HCT116 (cell line): Measurements from ENCODE around the gene SYNGR3. TPM values are rescaled to one million over a fixed set of nuclear protein-coding genes. Genes with fewer than 3 reads are reported as not detected.
A peak's percentile ranks its signal among the peaks of the same experiment; 100 is the strongest.

ENCODE experiments used
- ATAC-seq: fragments of 200-7000 bp; cut with Tn5 transposase; 2 replicates; pipeline ENCODE4 v1.9.1; 2020; ENCODE audit warnings: mild to moderate bottlenecking, moderate library complexity
- BruUV-seq: library from RNA; stranded (reverse); fragments of 400-500 nt; replicated peaks from 2 replicates; lab custom pipeline; 2021; lab: Mats Ljungman, UMichigan
- CTCF ChIA-PET: fragments of 300-600 bp; sonication (Branson Sonifier 250); formaldehyde crosslinking; loops from one replicate; lab custom pipeline; 2021; ENCODE audit warnings: antibody characterized with exemption; lab: Charles Lee
- POLR2A ChIA-PET: fragments of 300-600, 350-600 bp; sonication (Branson Sonifier 250); formaldehyde crosslinking; loops from one replicate; lab custom pipeline; 2021; ENCODE audit warnings: antibody characterized with exemption; lab: Charles Lee
- RAD21 ChIA-PET, 2 experiments: fragments of 300-600 bp; sonication (Branson Sonifier 250); formaldehyde crosslinking; loops; one replicate each; lab custom pipeline; 2023; ENCODE audit warnings: low total read pairs in 2 of 2; ENCODE audit not compliant: uncharacterized antibody in 2 of 2, unreplicated experiment in 2 of 2, low non-redundant PET in 1 of 2; lab: Charles Lee
- DNase-seq: peaks from one replicate; pipeline ENCODE4 v3.0.0-alpha.2; 2010; ENCODE audit warnings: low read depth, low spot score
- H2AFZ ChIP-seq: fragments of 200-600 bp; shearing (Covaris generic), sonication (generic); 2 replicates; pipeline ENCODE4 v1.6.1; 2017; ENCODE audit warnings: low read depth, mixed run types, mixed read lengths, antibody characterized with exemption, low read length; ENCODE audit not compliant: poor library complexity, severe bottlenecking
- H3K27ac ChIP-seq: 2 replicates; pipeline ENCODE4 v1.5.1; 2012; ENCODE audit warnings: low read depth, low read length
- H3K27me3 ChIP-seq: fragments of 200-600 bp; sonication (generic); 2 replicates; pipeline ENCODE4 v1.6.1; 2016; ENCODE audit warnings: mixed run types, low read length, mixed read lengths; ENCODE audit not compliant: insufficient read depth
- H3K36me3 ChIP-seq, 2 experiments: fragments of 200-500 bp in 1 of 2; fragments of 200-600 bp in 1 of 2; sonication (Bioruptor generic) in 1 of 2; sonication (generic) in 1 of 2; 2 replicates each; pipeline versions ENCODE4 v1.5.1 to v1.6.1; 2014 to 2016; ENCODE audit warnings: low read length in 2 of 2, inconsistent platforms in 1 of 2, mixed read lengths in 1 of 2, mixed run types in 1 of 2; ENCODE audit not compliant: insufficient read depth in 2 of 2, control insufficient read depth in 1 of 2
- H3K4me1 ChIP-seq, 2 experiments: fragments of 200-600 bp in 1 of 2; sonication (generic) in 1 of 2; 2 replicates each; pipeline versions ENCODE4 v1.5.1 to v1.6.1; 2012 to 2017; ENCODE audit warnings: low read length in 2 of 2, inconsistent platforms in 1 of 2, mild to moderate bottlenecking in 1 of 2, mixed read lengths in 1 of 2, mixed run types in 1 of 2, moderate library complexity in 1 of 2; ENCODE audit not compliant: insufficient read depth in 2 of 2, control insufficient read depth in 1 of 2
- H3K4me2 ChIP-seq: fragments of 200-600 bp; sonication (generic); 2 replicates; pipeline ENCODE4 v1.6.1; 2017; ENCODE audit warnings: mixed run types, low read length, mixed read lengths
- H3K4me3 ChIP-seq, 2 experiments: fragments of 200-600 bp in 1 of 2; sonication (generic) in 1 of 2; replicated peaks in 1 of 2; 2 replicates each; pipeline ENCODE4 v1.5.1; 2011 to 2016; ENCODE audit warnings: low read length in 2 of 2, control low read depth in 1 of 2, low read depth in 1 of 2, mild to moderate bottlenecking in 1 of 2, mixed read lengths in 1 of 2, mixed run types in 1 of 2
- H3K79me2 ChIP-seq: fragments of 200-600 bp; sonication (generic); 2 replicates; pipeline ENCODE4 v1.6.1; 2017; ENCODE audit warnings: mild to moderate bottlenecking, mixed run types, low read length, moderate library complexity, mixed read lengths; ENCODE audit not compliant: insufficient read depth
- H3K9ac ChIP-seq: fragments of 200-600 bp; sonication (generic); 2 replicates; pipeline ENCODE4 v1.6.1; 2016; ENCODE audit warnings: low read length, mixed read lengths
- H3K9me2 ChIP-seq: fragments of 200-600 bp; sonication (generic), shearing (Covaris generic); 2 replicates; pipeline ENCODE4 v1.6.1; 2017; ENCODE audit warnings: mixed run types, mild to moderate bottlenecking, moderate library complexity; ENCODE audit not compliant: insufficient read depth
- H3K9me3 ChIP-seq, 2 experiments: fragments of 200-500 bp in 1 of 2; fragments of 200-600 bp in 1 of 2; sonication (Bioruptor generic) in 1 of 2; sonication (generic) in 1 of 2; 2 replicates each; pipeline ENCODE4 v1.6.1; 2014 to 2017; ENCODE audit warnings: low read length in 2 of 2, mixed read lengths in 2 of 2, inconsistent platforms in 1 of 2, low read depth in 1 of 2, mild to moderate bottlenecking in 1 of 2, mixed run types in 1 of 2, moderate library complexity in 1 of 2; ENCODE audit not compliant: control insufficient read depth in 1 of 2, insufficient read depth in 1 of 2
- H4K20me1 ChIP-seq: fragments of 200-600 bp; sonication (generic), shearing (Covaris generic); 2 replicates; pipeline ENCODE4 v1.6.1; 2017; ENCODE audit warnings: mixed run types, mild to moderate bottlenecking, moderate library complexity; ENCODE audit not compliant: insufficient read depth
- CBX3 ChIP-seq: IDR thresholded peaks from 2 replicates; pipeline ENCODE4 v1.6.1; 2012; ENCODE audit warnings: low read depth
- ELF1 ChIP-seq: IDR thresholded peaks from 2 replicates; pipeline ENCODE4 v1.6.1; 2012; ENCODE audit warnings: low read depth, borderline replicate concordance
- JUND ChIP-seq: IDR thresholded peaks from 2 replicates; pipeline ENCODE4 v1.6.1; 2012
- POLR2AphosphoS5 ChIP-seq: IDR thresholded peaks from 2 replicates; pipeline ENCODE4 v1.6.1; 2011; ENCODE audit warnings: mild to moderate bottlenecking, low read depth, low read length, moderate library complexity
- SRF ChIP-seq: IDR thresholded peaks from 2 replicates; pipeline ENCODE4 v1.6.1; 2012; ENCODE audit warnings: low read depth
- TCF7L2 ChIP-seq: IDR thresholded peaks from 2 replicates; pipeline ENCODE4 v1.7.0; 2011; ENCODE audit warnings: borderline replicate concordance, inconsistent platforms; ENCODE audit not compliant: insufficient read depth, insufficient read length; ENCODE audit errors: extremely low read depth
- YY1 ChIP-seq: IDR thresholded peaks from 2 replicates; pipeline ENCODE4 v1.6.1; 2011; ENCODE audit warnings: low read length, low read depth, moderate library complexity, mild to moderate bottlenecking; ENCODE audit not compliant: insufficient replicate concordance; ENCODE audit errors: extremely low read depth
- intact Hi-C: fragments of 100-400 bp; cut with micrococcal nuclease; formaldehyde crosslinking; loops from 2 replicates; pipeline ENCODE4 v1.10.0; 2022
- total RNA-seq: library from RNA; stranded (reverse); gene quantifications from one replicate; pipeline ENCODE4 v1.2.1, GENCODE V29; 2021; ENCODE audit not compliant: unreplicated experiment
- TF ChIP-seq, protein P1 (sequence below): IDR thresholded peaks from 2 replicates; pipeline ENCODE4 v1.6.1; 2012
- TF ChIP-seq, protein P2 (sequence below), 3 experiments: fragments of 200-600 bp in 1 of 3; sonication (generic) in 1 of 3; IDR thresholded peaks in 2 of 3; conservative IDR thresholded peaks in 1 of 3; 2 replicates each; pipeline ENCODE4 v1.5.1; 2012 to 2017; ENCODE audit warnings: low read depth in 2 of 3, low read length in 2 of 3, antibody characterized with exemption in 1 of 3, borderline replicate concordance in 1 of 3, control low read depth in 1 of 3, mild to moderate bottlenecking in 1 of 3, mixed read lengths in 1 of 3, mixed run types in 1 of 3, moderate library complexity in 1 of 3; ENCODE audit not compliant: insufficient read depth in 1 of 3
- TF ChIP-seq, protein P3 (sequence below): IDR thresholded peaks from 2 replicates; pipeline ENCODE4 v1.6.1; 2011; ENCODE audit warnings: mild to moderate bottlenecking, low read length, moderate library complexity; ENCODE audit not compliant: insufficient replicate concordance; ENCODE audit errors: extremely low read depth
- TF ChIP-seq, protein P4 (sequence below): IDR thresholded peaks from 2 replicates; pipeline ENCODE4 v1.6.1; 2012
- TF ChIP-seq, protein P5 (sequence below): IDR thresholded peaks from 2 replicates; pipeline ENCODE4 v1.6.1; 2012; ENCODE audit warnings: low read depth

The SYNGR3 gene
- total RNA-seq, 1 experiment from 2014 or later: 11.5 TPM

DNA sequence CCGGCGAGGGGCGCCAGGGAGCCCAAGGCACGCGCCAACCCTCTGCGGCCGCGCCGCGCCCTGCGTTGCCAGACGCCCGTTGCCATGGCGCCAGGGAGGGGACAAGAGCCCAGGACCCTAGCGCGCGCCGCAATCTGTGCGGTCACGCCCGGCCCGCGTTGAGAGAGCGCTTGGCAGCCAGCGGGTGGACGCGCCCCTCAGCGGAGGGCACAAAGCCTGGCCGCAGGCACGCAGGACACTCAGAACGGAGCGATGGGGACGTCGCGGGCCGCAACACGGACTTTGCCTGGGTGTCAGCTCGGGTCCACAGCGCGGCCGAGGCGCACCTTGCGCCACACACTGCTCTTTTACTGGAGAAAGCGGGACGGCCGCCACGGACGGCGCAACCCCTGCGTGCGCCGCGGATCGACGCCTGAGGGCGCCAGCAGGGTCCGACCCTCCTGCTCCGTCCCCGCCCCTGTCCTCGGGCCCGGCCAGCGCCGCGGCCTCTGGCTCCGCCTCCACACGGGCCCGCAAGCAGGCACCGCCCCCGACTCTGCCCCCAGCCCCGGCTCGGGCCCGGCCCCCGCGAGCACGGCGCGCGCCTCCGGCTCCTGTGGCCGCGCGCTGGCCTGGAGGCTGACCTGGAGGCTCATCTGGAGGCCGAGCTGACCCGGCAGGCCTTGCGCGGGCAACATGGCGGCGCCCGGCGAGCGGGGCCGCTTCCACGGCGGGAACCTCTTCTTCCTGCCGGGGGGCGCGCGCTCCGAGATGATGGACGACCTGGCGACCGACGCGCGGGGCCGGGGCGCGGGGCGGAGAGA lies 6.0 kb upstream of the SYNGR3 start, which contains the start of gene GFER:
Gene GFER (plus strand): TSS at position 650 of the 803 bp plus-strand sequence. CDS start 26 bp downstream, at position 676.
- ChIA-PET POLR2A (interaction anchor here (12.5 kb wide), 1 partner anchor 18 kb away, joined by 104 read pairs; the partner anchor contains the start of genes RNF151 and RPS2), RAD21 (no interaction called here), CTCF (interaction anchor here (0.6 to 1.0 kb wide), 2 partner anchors 19 to 156 kb away, joined by 3 to 4 read pairs; partner anchors contain the start of gene RPS2)
- Histone ChIP-seq H3K4me1 (peaks cover 45 to 62% of the 10 kb centered on the region in 2 experiments), H3K4me3 (peak within 1 kb of the TSS; percentile 84 to 97), H3K9ac (peak within 1 kb of the TSS; percentile 96), H4K20me1 (no peaks in the 10 kb centered on the region), H3K4me2 (peak within 1 kb of the TSS; percentile 95), H3K9me2 (no peaks in the 10 kb centered on the region), H3K36me3 (peaks cover 6 to 14% of the 10 kb centered on the region in 2 experiments; a peak in 2 of 4 replicates), H3K27ac (peak within 1 kb of the TSS; percentile 84), H2AFZ (no peak within 1 kb of the TSS), H3K9me3 (no peaks in the 10 kb centered on the region), H3K79me2 (peaks cover 20% of the 10 kb centered on the region), H3K27me3 (no peaks in the 10 kb centered on the region)
- intact Hi-C loops: no loop called here
- no TSS peak for BruUV-seq
- peak; percentile 70 for TF ChIP-seq POLR2AphosphoS5
- TF ChIP-seq YY1: peak; percentile 98
- no peak for TF ChIP-seq JUND
- no peak for TF ChIP-seq SRF
- TF ChIP-seq, protein P1, sequence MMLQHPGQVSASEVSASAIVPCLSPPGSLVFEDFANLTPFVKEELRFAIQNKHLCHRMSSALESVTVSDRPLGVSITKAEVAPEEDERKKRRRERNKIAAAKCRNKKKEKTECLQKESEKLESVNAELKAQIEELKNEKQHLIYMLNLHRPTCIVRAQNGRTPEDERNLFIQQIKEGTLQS: no peak
- TF ChIP-seq, protein P2, sequence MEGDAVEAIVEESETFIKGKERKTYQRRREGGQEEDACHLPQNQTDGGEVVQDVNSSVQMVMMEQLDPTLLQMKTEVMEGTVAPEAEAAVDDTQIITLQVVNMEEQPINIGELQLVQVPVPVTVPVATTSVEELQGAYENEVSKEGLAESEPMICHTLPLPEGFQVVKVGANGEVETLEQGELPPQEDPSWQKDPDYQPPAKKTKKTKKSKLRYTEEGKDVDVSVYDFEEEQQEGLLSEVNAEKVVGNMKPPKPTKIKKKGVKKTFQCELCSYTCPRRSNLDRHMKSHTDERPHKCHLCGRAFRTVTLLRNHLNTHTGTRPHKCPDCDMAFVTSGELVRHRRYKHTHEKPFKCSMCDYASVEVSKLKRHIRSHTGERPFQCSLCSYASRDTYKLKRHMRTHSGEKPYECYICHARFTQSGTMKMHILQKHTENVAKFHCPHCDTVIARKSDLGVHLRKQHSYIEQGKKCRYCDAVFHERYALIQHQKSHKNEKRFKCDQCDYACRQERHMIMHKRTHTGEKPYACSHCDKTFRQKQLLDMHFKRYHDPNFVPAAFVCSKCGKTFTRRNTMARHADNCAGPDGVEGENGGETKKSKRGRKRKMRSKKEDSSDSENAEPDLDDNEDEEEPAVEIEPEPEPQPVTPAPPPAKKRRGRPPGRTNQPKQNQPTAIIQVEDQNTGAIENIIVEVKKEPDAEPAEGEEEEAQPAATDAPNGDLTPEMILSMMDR (IDR thresholded peaks at IDR 0.05 in 2 of 3, conservative IDR thresholded peaks at IDR 0.05 in 1 of 3; ENCODE audit: borderline replicate concordance in 1 of 3, insufficient read depth in 1 of 3, low read depth in 2 of 3, low read length in 2 of 3): peak in 2 of 3 experiments; percentile 14 to 20; a peak in 3 of 6 replicates
- TF ChIP-seq, protein P3, sequence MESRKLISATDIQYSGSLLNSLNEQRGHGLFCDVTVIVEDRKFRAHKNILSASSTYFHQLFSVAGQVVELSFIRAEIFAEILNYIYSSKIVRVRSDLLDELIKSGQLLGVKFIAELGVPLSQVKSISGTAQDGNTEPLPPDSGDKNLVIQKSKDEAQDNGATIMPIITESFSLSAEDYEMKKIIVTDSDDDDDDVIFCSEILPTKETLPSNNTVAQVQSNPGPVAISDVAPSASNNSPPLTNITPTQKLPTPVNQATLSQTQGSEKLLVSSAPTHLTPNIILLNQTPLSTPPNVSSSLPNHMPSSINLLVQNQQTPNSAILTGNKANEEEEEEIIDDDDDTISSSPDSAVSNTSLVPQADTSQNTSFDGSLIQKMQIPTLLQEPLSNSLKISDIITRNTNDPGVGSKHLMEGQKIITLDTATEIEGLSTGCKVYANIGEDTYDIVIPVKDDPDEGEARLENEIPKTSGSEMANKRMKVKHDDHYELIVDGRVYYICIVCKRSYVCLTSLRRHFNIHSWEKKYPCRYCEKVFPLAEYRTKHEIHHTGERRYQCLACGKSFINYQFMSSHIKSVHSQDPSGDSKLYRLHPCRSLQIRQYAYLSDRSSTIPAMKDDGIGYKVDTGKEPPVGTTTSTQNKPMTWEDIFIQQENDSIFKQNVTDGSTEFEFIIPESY: peak; percentile 74
- TF ChIP-seq ELF1: no peak
- TF ChIP-seq CBX3: no peak
- TF ChIP-seq, protein P4, sequence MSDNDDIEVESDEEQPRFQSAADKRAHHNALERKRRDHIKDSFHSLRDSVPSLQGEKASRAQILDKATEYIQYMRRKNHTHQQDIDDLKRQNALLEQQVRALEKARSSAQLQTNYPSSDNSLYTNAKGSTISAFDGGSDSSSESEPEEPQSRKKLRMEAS: no peak
- TF ChIP-seq TCF7L2: no peak
- TF ChIP-seq, protein P5, sequence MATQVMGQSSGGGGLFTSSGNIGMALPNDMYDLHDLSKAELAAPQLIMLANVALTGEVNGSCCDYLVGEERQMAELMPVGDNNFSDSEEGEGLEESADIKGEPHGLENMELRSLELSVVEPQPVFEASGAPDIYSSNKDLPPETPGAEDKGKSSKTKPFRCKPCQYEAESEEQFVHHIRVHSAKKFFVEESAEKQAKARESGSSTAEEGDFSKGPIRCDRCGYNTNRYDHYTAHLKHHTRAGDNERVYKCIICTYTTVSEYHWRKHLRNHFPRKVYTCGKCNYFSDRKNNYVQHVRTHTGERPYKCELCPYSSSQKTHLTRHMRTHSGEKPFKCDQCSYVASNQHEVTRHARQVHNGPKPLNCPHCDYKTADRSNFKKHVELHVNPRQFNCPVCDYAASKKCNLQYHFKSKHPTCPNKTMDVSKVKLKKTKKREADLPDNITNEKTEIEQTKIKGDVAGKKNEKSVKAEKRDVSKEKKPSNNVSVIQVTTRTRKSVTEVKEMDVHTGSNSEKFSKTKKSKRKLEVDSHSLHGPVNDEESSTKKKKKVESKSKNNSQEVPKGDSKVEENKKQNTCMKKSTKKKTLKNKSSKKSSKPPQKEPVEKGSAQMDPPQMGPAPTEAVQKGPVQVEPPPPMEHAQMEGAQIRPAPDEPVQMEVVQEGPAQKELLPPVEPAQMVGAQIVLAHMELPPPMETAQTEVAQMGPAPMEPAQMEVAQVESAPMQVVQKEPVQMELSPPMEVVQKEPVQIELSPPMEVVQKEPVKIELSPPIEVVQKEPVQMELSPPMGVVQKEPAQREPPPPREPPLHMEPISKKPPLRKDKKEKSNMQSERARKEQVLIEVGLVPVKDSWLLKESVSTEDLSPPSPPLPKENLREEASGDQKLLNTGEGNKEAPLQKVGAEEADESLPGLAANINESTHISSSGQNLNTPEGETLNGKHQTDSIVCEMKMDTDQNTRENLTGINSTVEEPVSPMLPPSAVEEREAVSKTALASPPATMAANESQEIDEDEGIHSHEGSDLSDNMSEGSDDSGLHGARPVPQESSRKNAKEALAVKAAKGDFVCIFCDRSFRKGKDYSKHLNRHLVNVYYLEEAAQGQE: no peak
- ATAC-seq (peak; percentile 74), DNase-seq (peak; percentile 85)
